HG02943 (cell line): ENCODE results near the gene FBXL4.

Experiments
- ATAC-seq: cut with Tn5 transposase; IDR thresholded peaks from one replicate; pipeline ENCODE4 v1.9.1; 2021; ENCODE audit warnings: mild to moderate bottlenecking, low read depth, moderate library complexity; ENCODE audit not compliant: unreplicated experiment

Gene FBXL4

GRCh38 chr6:98894810-98895209 is 52.9 kb downstream of the FBXL4 start:
- no peak for ATAC-seq

- no peak for ATAC-seq
Measured at GRCh38 chr6:98887650-98888049, 60.1 kb downstream of the FBXL4 start.

- no peak for ATAC-seq
Measured at GRCh38 chr6:98885330-98885729, 62.4 kb downstream of the FBXL4 start.

- ATAC-seq, result peak; percentile 96
Measured at GRCh38 chr6:98880486-98880885, 67.3 kb downstream of the FBXL4 start.

GRCh38 chr6:98877250-98877649 is 70.5 kb downstream of the FBXL4 start:
- ATAC-seq, result no peak

- no peak for ATAC-seq
Measured at GRCh38 chr6:98875375-98875774, 72.4 kb downstream of the FBXL4 start.

- no peak for ATAC-seq
Measured at GRCh38 chr6:98871821-98872220, 75.9 kb downstream of the FBXL4 start.

GRCh38 chr6:98871057-98871456 is 76.7 kb downstream of the FBXL4 start:
- ATAC-seq, result no peak

GRCh38 chr6:98864497-98864896 is 83.2 kb downstream of the FBXL4 start:
- no peak for ATAC-seq

- ATAC-seq, result no peak
Measured at GRCh38 chr6:98848539-98849242, 99.1 kb downstream of the FBXL4 start.

- ATAC-seq, result peak; percentile 43
Measured at GRCh38 chr6:98847779-98848538, 99.8 kb downstream of the FBXL4 start.

GRCh38 chr6:98847416-98847778 is 100.3 kb downstream of the FBXL4 start:
- no peak for ATAC-seq

- ATAC-seq, result no peak
Measured at GRCh38 chr6:98846021-98846380, 101.7 kb downstream of the FBXL4 start.

GRCh38 chr6:98845211-98846020 is 102.3 kb downstream of the FBXL4 start:
- ATAC-seq, result peak; percentile 49

GRCh38 chr6:98844244-98845210 is 103.2 kb downstream of the FBXL4 start:
- no peak for ATAC-seq

GRCh38 chr6:98843271-98844243 is 104.2 kb downstream of the FBXL4 start:
- no peak for ATAC-seq

- ATAC-seq, result no peak
Measured at GRCh38 chr6:98842342-98843180, 105.2 kb downstream of the FBXL4 start.
